Astrocyte of the spinal cord (primary cell): ENCODE data around the gene SLC9A9.

Source experiments
- DNase-seq: peaks from one replicate; pipeline ENCODE4 v3.0.0; 2011; ENCODE audit warnings: low read depth, low spot score
- H3K4me3 ChIP-seq: 2 replicates; pipeline ENCODE4 v1.5.1; 2011; ENCODE audit warnings: low read depth, mild to moderate bottlenecking, low read length, moderate library complexity
- in situ Hi-C: cut with HindIII; loops from 2 replicates; pipeline ENCODE4 v1.10.0; 2017; ENCODE audit warnings: low sequenced_read_pairs
- TF ChIP-seq, protein P1 (sequence below): IDR thresholded peaks from 2 replicates; pipeline ENCODE4 v1.5.1; 2012; ENCODE audit warnings: low read depth, mild to moderate bottlenecking, low read length, inconsistent platforms

SLC9A9 gene

DNA sequence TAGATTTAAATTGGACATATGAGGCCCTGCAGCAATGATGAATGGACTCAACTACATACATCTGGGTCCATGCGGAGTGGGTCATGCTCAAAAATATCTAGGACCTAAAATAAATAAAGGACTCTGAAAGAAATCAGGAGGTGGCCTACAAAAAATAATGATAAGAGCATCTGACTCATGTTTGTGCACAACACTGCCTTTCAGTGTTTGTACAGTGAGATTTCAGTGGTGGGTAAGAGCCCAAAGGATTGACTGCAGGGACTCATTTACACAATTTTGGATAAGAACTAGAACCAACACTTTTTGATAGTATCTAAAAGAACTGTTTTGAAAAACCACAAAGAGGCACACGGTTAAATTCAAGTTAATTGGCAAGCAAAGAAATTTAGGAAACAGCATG is 285.5 kb downstream of the SLC9A9 start:
- peak; percentile 16 for DNase-seq
- in situ Hi-C loops, result no loop called here
- no peak overlapping the region for H3K4me3 ChIP-seq
- TF ChIP-seq, protein P1, sequence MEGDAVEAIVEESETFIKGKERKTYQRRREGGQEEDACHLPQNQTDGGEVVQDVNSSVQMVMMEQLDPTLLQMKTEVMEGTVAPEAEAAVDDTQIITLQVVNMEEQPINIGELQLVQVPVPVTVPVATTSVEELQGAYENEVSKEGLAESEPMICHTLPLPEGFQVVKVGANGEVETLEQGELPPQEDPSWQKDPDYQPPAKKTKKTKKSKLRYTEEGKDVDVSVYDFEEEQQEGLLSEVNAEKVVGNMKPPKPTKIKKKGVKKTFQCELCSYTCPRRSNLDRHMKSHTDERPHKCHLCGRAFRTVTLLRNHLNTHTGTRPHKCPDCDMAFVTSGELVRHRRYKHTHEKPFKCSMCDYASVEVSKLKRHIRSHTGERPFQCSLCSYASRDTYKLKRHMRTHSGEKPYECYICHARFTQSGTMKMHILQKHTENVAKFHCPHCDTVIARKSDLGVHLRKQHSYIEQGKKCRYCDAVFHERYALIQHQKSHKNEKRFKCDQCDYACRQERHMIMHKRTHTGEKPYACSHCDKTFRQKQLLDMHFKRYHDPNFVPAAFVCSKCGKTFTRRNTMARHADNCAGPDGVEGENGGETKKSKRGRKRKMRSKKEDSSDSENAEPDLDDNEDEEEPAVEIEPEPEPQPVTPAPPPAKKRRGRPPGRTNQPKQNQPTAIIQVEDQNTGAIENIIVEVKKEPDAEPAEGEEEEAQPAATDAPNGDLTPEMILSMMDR, result no peak

GRCh38 chr3:143559296-143559695 is 289.0 kb downstream of the SLC9A9 start:
- TF ChIP-seq, protein P1, result no peak
- in situ Hi-C loops, result no loop called here
- DNase-seq, result no peak
- H3K4me3 ChIP-seq, result no peak overlapping the region

DNA sequence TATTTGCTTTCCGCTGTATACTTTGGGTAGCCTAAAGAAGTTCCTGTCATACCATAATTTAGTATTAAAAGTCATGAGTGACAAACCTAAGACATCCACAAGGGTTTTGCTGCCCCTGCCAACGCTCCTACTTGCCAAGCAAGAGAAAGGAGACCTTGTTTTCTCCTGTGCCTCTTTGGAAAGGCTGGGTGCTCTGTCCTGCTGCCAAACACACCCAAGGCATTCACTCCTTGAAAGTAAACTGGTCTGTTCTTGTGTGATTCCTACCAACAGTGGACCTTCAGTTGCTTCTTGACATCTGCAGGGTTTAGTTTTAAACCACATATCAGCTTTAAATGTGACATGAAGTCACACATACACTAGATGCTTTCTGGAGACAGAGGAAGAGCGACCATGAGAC is 295.4 kb downstream of the SLC9A9 start:
- TF ChIP-seq, protein P1, result no peak
- in situ Hi-C loops, result no loop called here
- DNase-seq, result no peak
- H3K4me3 ChIP-seq, result no peak overlapping the region

GRCh38 chr3:143551761-143552160 is 296.5 kb downstream of the SLC9A9 start:
- DNase-seq, result no peak
- in situ Hi-C loops, result no loop called here
- TF ChIP-seq, protein P1, result no peak
- H3K4me3 ChIP-seq, result no peak overlapping the region

DNA sequence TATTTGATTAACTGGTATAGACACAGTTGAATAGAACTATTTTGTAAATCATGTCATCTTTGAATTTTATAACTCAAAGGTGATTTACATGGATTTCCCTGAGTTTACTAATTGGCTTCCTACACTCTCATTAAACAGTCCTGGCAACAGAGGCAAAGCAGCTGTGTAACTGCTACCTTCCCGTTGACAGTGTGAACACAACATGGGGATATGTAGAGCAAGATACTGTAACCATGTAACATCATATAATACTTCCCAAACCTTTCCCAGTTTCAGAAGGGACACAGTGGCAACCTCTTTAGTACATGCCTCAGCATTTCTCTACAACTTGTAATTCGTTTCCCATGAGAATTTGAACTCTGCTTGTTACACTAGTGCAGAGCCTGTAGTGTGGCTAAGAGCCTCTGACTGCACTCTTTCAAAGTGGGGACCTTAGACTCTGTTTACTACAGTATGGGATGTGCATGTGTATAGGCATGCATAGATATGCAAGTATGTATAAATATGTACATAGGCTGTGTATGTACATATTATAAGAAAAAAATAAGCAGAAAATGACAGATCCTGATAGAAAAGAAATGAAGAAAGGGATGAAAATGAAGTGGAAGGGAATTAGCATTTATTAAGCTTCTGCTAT is 299.3 kb downstream of the SLC9A9 start:
- in situ Hi-C loops, result no loop called here
- H3K4me3 ChIP-seq, result no peak overlapping the region
- TF ChIP-seq, protein P1, result no peak
- no peak for DNase-seq

DNA sequence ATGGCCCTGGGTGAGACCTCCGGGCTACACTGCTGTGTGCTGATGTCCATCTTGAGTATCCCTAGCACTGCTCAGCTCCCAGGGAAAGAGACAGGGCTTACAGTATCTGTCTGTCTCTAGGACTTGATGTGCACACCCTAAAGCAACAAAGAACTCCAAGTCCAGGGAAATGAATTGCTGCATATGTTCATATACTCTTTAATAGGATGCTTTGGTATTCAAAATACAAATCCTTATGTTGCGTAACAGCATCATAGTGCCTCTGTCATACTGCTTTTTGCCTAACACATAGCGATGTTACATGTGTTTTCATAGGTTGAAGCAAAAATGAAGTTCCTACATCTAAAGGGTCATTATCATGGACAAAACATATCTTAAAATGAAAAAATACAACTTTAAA is 299.9 kb downstream of the SLC9A9 start:
- H3K4me3 ChIP-seq, result no peak overlapping the region
- TF ChIP-seq, protein P1, result no peak
- no peak for DNase-seq
- in situ Hi-C loops, result no loop called here
